Bone marrow (tissue), 2 donors: ENCODE results near the gene FKBP7.
A peak's percentile ranks its signal among the peaks of the same experiment; 100 is the strongest.
"Not testable (repeated sequence)": the region's sequence is repeated elsewhere in the genome, so short reads cannot be mapped to it uniquely, and the experiment has no call there.

Experiments
- DNase-seq, 2 donors: peaks; one replicate each; lab custom pipeline; 2025; lab: John Stamatoyannopoulos, UW

Gene FKBP7

GRCh38 chr2:178449700-178450523 lies 28.5 kb downstream of the FKBP7 start:
- no peak for DNase-seq

DNA sequence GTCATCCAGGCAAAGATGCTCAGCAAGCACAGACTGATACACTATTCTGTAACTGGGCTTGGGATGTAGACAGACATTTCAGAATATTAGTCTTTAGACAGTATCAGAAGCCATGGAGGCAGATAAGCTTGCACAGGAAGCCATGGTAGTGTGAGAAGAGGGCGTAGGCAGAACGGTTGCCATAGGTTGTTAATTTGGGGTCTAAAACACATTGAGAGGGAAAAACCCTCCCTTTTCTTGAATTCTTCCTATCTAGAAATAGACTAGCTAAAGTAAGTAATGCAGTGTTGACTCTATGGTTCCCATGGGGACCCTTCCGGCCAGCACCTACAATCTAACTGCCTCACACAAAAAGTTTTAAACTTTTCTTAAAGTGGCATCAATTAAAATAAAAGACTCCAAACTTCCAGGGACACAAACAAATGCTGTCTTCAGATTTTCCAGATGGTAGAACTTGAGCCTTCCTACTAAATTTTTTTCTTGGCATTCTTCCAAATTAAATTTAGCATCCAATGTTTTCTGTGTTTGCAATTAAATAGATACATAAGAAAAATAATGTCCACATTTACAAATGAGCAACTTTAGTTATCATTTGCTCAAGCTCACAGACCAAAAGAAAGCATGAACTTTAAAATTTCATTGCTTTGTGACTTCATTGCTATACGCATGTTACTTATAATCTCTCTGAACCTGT lies 29.3 kb downstream of the FKBP7 start:
- DNase-seq = no peak

DNA sequence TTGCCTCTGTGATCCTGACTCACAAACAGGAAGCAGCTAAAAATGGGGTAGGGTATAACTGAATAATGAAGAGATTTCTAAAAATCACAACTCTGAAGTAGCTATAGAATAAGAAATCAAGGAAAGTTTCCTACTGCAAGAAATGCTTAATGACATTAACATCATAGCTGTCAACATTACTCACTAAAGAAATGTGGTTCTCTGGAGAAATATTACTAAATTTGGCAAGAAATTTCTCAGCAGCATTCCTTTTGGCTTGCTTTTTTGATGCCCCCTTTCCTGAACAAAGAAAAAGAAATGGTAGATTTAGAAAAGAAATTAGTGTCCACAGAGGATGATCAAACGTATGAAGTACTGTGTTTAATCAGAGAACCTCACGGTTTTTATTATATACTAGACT lies 37.0 kb downstream of the FKBP7 start:
- DNase-seq = no peak

- DNase-seq = no peak
These were observed 41.7 kb downstream of the FKBP7 start for GRCh38 chr2:178436662-178437061.

DNA sequence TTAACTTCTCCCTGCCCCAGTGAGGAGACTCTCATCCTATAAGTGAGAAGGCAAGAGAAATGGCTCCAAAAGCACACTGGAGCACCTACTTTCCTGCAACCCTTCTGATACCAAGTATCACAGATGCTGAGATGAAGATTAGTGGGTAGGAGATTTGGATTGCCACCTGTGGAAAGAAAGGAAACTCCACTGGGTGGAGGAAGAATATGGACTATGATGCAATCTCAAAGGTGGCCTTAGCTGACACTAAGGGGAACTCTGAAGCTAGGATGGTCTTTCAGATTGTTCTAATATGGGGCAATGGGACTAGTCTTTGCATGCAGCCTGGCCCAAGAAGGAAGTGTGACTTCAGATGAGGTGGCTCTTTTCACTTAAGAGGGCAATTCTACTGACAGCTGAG lies 49.1 kb downstream of the FKBP7 start:
- no peak for DNase-seq

DNA sequence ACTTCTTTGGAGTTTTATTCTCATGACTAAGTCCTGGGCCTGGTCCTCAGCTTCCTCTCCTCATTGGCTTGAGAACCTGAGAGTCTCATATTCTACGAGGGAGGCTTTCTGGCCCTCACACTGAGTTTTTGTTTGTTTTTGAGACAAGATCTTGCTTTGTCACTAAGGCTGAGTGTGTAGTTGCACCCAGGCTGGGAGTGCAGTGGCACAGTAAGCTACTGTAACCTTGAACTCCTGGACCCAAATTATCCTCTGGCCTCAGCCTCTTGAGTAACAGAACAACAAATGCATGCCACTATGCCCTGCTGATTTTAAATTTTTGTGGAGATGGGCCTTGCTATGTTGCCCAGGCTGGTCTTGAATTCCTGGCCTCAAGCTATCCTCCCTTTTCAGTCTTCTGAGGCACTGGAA lies 50.0 kb downstream of the FKBP7 start:
- DNase-seq = no peak

- no peak for DNase-seq
These were observed 50.9 kb downstream of the FKBP7 start for GRCh38 chr2:178427458-178427857.

- no peak for DNase-seq
These were observed 52.0 kb downstream of the FKBP7 start for GRCh38 chr2:178426388-178426787.

- no peak for DNase-seq
These were observed 53.1 kb downstream of the FKBP7 start for GRCh38 chr2:178425255-178425827.

DNA sequence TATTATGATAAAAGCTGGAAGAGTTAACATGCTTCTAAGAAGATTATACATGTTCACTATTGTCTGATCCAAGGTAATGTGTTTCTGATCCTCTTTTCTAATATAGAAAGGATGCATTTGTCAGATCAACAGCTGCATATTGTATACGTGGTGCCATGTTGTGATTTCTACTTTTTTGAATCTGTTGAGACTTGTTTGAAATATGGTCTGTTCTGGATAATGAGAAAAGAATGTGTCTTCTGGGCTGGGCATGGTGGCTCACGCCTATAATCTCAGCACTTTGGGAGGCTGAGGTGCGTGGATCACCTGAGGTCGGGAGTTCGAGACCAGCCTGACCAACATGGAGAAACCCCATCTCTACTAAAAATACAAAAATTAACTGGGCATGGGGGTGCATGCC lies 54.7 kb downstream of the FKBP7 start:
- DNase-seq = not testable (repeated sequence)

GRCh38 chr2:178422097-178422496 lies 56.3 kb downstream of the FKBP7 start:
- no peak for DNase-seq

GRCh38 chr2:178420463-178420999 lies 57.9 kb downstream of the FKBP7 start:
- DNase-seq = no peak

GRCh38 chr2:178419123-178419522 lies 59.3 kb downstream of the FKBP7 start:
- DNase-seq = no peak

DNA sequence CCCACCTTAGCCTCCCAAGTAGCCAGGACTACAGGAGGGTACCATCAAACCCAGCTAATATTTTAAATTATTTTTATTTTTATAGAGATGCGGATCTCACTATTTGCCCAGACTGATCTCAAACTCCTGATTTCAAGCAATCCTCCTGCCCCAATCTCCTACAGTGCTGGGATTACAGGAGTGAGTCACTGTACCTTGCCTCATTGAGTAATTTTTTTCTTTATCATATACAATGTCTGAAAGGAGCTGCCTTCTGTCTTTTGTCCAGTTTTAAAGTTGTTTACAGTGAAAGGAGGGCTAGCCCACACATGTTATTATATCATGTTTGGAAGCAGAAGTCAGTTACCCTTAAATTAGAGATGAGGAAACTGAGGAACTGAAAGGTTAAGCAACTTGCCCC lies 60.0 kb downstream of the FKBP7 start:
- DNase-seq = no peak

DNA sequence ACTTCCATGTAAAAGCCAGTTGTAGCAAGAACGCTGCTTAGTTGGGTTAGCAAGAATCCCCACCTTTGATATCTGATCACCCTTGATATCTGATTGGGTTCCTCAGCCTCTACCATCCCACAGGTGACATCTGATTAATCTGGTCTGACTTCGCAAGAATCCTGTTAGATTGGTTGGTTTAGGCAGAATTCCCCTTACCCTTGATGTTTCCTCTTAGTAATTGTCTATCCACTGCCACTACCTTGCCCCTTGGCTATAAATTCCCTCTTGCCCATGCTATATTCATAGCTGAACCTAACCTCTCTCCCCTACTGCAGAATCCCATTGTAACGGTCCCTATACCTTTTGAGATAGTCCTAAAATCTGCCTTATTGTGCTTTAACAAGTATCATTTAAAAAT lies 60.5 kb downstream of the FKBP7 start:
- no peak for DNase-seq

GRCh38 chr2:178415979-178416378 lies 62.4 kb downstream of the FKBP7 start:
- DNase-seq = no peak

- DNase-seq = peak; percentile 54 to 93
These were observed 63.8 kb downstream of the FKBP7 start for GRCh38 chr2:178414266-178415247.
